Stimulated activated naive B cell treated with anti-CD40 and anti-IgM and Interleukin-4, amounts not matched to agents 10 μg/mL and 1 μg/mL and 100 μg/mL, for 72 hours (primary cell): ENCODE measurements around the gene EPHB4.
"Not testable (repeated sequence)": the region's sequence is repeated elsewhere in the genome, so short reads cannot be mapped to it uniquely, and the experiment has no call there.

ENCODE experiments used
- ATAC-seq, 2 donors: fragments of 150-1000 bp; cut with Tn5 transposase; replicated peaks; 2 replicates each; pipeline ENCODE4 v1.10.0; 2021; ENCODE audit warnings: moderate library complexity in 1 of 2
- DNase-seq: peaks from one replicate; pipeline ENCODE4 v3.0.0; 2021
- H3K27ac Mint-ChIP-seq: one replicate; pipeline ENCODE4 v1.8.0; 2022; ENCODE audit warnings: mild to moderate bottlenecking, mixed read lengths
- H3K27me3 Mint-ChIP-seq, 2 donors: one replicate each; pipeline ENCODE4 v1.8.0; 2022; ENCODE audit warnings: mixed read lengths in 2 of 2
- H3K36me3 Mint-ChIP-seq, 2 donors: one replicate each; pipeline ENCODE4 v1.8.0; 2022; ENCODE audit warnings: mixed read lengths in 2 of 2, mild to moderate bottlenecking in 1 of 2
- H3K4me1 Mint-ChIP-seq, 2 donors: one replicate each; pipeline ENCODE4 v1.8.0; 2022; ENCODE audit warnings: mixed read lengths in 2 of 2, mild to moderate bottlenecking in 1 of 2
- H3K4me3 Mint-ChIP-seq, 2 donors: one replicate each; pipeline ENCODE4 v1.8.0; 2022; ENCODE audit warnings: mild to moderate bottlenecking in 2 of 2, mixed read lengths in 2 of 2, moderate library complexity in 1 of 2
- H3K9me3 Mint-ChIP-seq, 2 donors: one replicate each; pipeline ENCODE4 v1.8.0; 2022; ENCODE audit warnings: mixed read lengths in 2 of 2, mild to moderate bottlenecking in 1 of 2

EPHB4 gene

GRCh38 chr7:100765250-100765649 is 62.1 kb downstream of the EPHB4 start:
- H3K9me3 Mint-ChIP-seq = no peaks in the 10 kb centered on the region
- ATAC-seq (no peak), DNase-seq (no peak)
- H3K27ac Mint-ChIP-seq = no peak overlapping the region
- H3K36me3 Mint-ChIP-seq = no peaks in the 10 kb centered on the region
- H3K27me3 Mint-ChIP-seq = peaks cover 22 to 23% of the 10 kb centered on the region in 2 donors
- H3K4me3 Mint-ChIP-seq = no peak overlapping the region
- H3K4me1 Mint-ChIP-seq = no peaks in the 10 kb centered on the region

- ATAC-seq (no peak), DNase-seq (no peak)
- Mint-ChIP-seq H3K4me3 (no peak overlapping the region), H3K36me3 (no peaks in the 10 kb centered on the region), H3K9me3 (no peaks in the 10 kb centered on the region), H3K4me1 (no peaks in the 10 kb centered on the region), H3K27me3 (peaks cover 22 to 24% of the 10 kb centered on the region in 2 donors), H3K27ac (no peak overlapping the region)
Observed at GRCh38 chr7:100764841-100765240, 62.5 kb downstream of the EPHB4 start.

- Mint-ChIP-seq H3K4me3 (no peak overlapping the region), H3K4me1 (no peaks in the 10 kb centered on the region), H3K27ac (no peak overlapping the region), H3K36me3 (no peaks in the 10 kb centered on the region), H3K9me3 (no peaks in the 10 kb centered on the region), H3K27me3 (peaks cover 13% of the 10 kb centered on the region in 2 donors)
- ATAC-seq (no peak), DNase-seq (no peak)
Observed at GRCh38 chr7:100763556-100764140, 63.7 kb downstream of the EPHB4 start.

GRCh38 chr7:100762841-100763240 is 64.5 kb downstream of the EPHB4 start:
- Mint-ChIP-seq H3K27ac (peak overlapping the region; percentile 42), H3K27me3 (peaks cover 9 to 18% of the 10 kb centered on the region in 2 donors)
- not testable (repeated sequence) for ATAC-seq, H3K4me3 Mint-ChIP-seq, H3K9me3 Mint-ChIP-seq, DNase-seq, H3K4me1 Mint-ChIP-seq, H3K36me3 Mint-ChIP-seq

- no peak overlapping the region for H3K4me3 Mint-ChIP-seq
- peaks cover 0 to 15% of the 10 kb centered on the region in 2 donors for H3K27me3 Mint-ChIP-seq
- no peaks in the 10 kb centered on the region for H3K4me1 Mint-ChIP-seq
- H3K9me3 Mint-ChIP-seq = no peaks in the 10 kb centered on the region
- no peaks in the 10 kb centered on the region for H3K36me3 Mint-ChIP-seq
- ATAC-seq (no peak), DNase-seq (no peak)
- peak overlapping the region; percentile 59 for H3K27ac Mint-ChIP-seq
Observed at GRCh38 chr7:100759357-100760171, 67.8 kb downstream of the EPHB4 start.

GRCh38 chr7:100753750-100754149 is 73.6 kb downstream of the EPHB4 start:
- Mint-ChIP-seq H3K9me3 (peaks cover 0 to 7% of the 10 kb centered on the region in 2 donors), H3K27ac (no peak overlapping the region), H3K4me1 (peaks cover 6 to 14% of the 10 kb centered on the region in 2 donors), H3K27me3 (peaks cover 30 to 41% of the 10 kb centered on the region in 2 donors), H3K36me3 (peaks cover 10 to 15% of the 10 kb centered on the region in 2 donors), H3K4me3 (no peak overlapping the region)
- DNase-seq = no peak
- ATAC-seq = no peak

GRCh38 chr7:100752994-100753393 is 74.3 kb downstream of the EPHB4 start:
- Mint-ChIP-seq H3K4me3 (no peak overlapping the region), H3K27me3 (peaks cover 35 to 40% of the 10 kb centered on the region in 2 donors), H3K36me3 (peaks cover 10 to 15% of the 10 kb centered on the region in 2 donors), H3K4me1 (peaks cover 6 to 14% of the 10 kb centered on the region in 2 donors), H3K27ac (peak overlapping the region; percentile 82), H3K9me3 (peaks cover 0 to 7% of the 10 kb centered on the region in 2 donors)
- ATAC-seq (peak in 1 of 2 donors; percentile 31), DNase-seq (no peak)
